Fibroblast of pulmonary artery (primary cell): ENCODE results near the gene ONECUT3.

Experiments
- DNase-seq: peaks from one replicate; pipeline ENCODE4 v3.0.0-alpha.2; 2010; ENCODE audit warnings: low read depth
- H3K4me3 ChIP-seq: replicated peaks from 2 replicates; pipeline ENCODE4 v1.5.1; 2011; ENCODE audit warnings: low read depth, mild to moderate bottlenecking, control low read depth, low read length, moderate library complexity
- CTCF ChIP-seq: IDR thresholded peaks from 2 replicates; pipeline ENCODE4 v1.5.1; 2011; ENCODE audit warnings: mild to moderate bottlenecking, control low read depth, low read length, inconsistent platforms; ENCODE audit errors: missing control alignments

Gene ONECUT3

DNA sequence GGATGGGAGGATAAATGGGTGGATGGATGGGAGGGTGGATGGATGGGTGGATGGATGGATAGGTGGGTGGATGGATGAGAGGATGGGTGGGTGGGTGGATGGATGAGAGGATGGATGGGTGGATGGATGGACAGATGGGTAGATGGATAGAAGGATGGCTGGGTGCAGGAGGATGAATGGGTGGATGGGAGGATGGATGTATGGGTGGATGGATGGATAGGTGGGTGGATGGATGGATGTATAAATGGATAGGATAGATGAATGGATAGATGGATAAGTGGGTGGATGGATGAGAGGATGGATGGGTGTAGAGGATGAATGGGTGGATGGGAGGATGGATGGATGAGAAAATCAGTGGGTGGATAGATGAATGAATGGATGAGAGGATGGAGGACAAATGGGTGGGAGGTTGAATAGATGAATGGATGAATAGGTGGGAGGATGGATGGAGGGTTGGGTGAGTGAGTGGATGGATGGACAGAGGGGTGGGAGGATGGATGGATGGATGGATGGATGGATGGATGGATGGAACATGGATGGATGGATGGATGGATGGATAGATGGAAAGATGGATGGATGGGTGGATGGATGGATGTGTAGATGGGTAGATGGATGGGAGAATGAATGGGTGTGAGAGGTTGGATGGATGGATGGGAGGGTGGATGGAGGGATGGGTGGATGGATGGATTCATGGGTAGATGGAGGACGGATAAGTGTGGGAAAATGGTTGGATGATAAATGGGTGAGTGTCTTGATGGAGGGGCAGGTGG is 35.9 kb upstream of the ONECUT3 start:
- DNase-seq: no peak
- no peak for TF ChIP-seq CTCF
- H3K4me3 ChIP-seq: no peak overlapping the region

DNA sequence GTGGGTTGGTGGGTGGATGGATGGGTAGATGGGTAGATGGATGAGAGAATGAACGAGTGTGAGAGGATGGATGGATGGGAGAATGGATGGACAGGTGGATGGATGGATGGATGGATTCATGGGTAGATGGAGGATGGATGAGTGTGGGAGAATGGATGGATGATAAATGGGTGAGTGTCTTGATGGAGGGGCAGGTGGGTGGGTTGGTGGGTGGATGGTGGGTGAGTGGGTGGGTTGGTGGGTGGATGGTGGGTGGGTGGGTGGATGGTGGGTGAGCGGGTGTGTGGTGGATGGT is 35.4 kb upstream of the ONECUT3 start:
- no peak for TF ChIP-seq CTCF
- DNase-seq: no peak
- no peak overlapping the region for H3K4me3 ChIP-seq

DNA sequence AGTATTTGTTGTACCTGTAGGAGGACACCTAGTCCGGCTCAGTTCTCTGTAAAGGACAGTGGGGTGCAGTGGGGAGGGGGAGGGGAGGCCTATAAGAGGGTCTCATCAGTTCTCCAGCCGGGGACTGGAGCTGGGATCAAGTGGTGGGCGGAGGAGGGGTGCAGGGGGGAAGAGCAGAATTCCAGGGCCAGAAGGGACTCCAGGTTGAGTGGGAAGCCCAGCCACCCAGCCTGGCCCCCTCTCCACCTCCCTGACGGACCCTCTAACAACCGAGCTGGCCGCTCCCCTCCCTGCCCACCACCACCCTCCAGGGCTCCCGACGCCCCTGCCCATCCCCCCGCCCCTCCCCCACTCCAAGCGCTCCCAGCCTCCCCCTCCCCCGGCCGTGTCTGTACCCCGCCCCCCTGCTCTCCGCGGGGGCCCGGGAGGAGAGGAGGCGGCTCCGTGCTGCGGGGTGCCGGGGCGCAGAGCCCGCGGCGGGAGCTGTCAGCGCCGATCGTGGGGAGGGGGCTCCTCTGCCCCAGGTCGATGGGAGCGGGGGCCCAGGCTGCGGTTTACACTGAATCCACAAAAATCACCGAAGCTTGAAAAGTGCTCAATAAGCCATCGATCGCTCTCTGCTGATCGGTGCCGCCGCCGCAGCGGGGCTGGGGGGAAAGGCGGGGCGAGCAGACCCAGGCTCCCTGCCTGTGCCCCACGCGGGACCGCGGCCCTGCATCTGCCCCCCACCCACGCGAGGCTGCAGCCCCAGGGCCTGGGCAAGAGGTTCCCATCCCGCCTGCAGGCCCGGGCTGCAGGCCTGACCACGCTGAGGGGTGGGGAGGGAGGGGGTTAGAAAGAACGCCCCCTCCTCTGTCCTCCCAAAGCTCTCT is 34.6 kb upstream of the ONECUT3 start:
- no peak for TF ChIP-seq CTCF
- DNase-seq: no peak
- no peak overlapping the region for H3K4me3 ChIP-seq

DNA sequence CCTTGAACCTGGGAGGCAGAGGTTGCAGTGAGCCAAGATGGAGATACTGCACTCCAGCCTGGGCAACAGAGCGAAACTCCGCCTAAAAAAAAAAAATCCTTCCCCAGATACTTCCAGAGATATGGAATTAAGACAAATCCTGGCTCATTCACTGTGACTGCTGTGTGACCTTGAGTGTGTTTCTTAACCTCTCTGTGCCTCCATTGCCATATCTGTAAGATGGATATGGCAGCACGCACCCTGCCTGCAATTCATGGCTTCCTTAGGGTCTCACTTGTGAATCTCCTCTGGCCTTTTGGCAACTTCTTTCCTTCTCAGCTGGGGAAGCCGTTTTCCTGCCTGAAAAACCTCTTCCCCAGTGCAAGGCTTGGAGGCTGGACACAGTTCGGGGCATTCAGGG is 33.8 kb upstream of the ONECUT3 start:
- no peak for DNase-seq
- no peak for TF ChIP-seq CTCF
- no peak overlapping the region for H3K4me3 ChIP-seq

GRCh38 chr19:1720237-1720636 is 33.1 kb upstream of the ONECUT3 start:
- H3K4me3 ChIP-seq: no peak overlapping the region
- no peak for TF ChIP-seq CTCF
- no peak for DNase-seq

GRCh38 chr19:1725100-1726064 is 27.9 kb upstream of the ONECUT3 start:
- TF ChIP-seq CTCF: no peak
- H3K4me3 ChIP-seq: peak overlapping the region; percentile 57
- DNase-seq: peak; percentile 52
